GM23248 (cell line): ENCODE data around the gene CDC42EP4.

Experiments used
- EZH2 ChIP-seq: fragments of 200-600 bp; sonication (generic); IDR thresholded peaks from 2 replicates; pipeline ENCODE4 v1.6.1; 2018; ENCODE audit warnings: antibody characterized with exemption, mild to moderate bottlenecking; ENCODE audit not compliant: insufficient read depth, poor library complexity, severe bottlenecking
- EZH2phosphoT487 ChIP-seq: fragments of 200-600 bp; sonication (generic); IDR thresholded peaks from 2 replicates; pipeline ENCODE4 v1.6.1; 2018; ENCODE audit warnings: antibody characterized with exemption, moderate library complexity, mild to moderate bottlenecking, low read depth; ENCODE audit not compliant: insufficient read depth

- TF ChIP-seq EZH2phosphoT487 (no peak), EZH2 (no peak)
Observed at GRCh38 chr17:73255671-73256181, 56.1 kb downstream of the CDC42EP4 start.
